Measurements from ENCODE around the gene PTRHD1.

GRCh38 chr2:24842081-24843050 is 49.2 kb upstream of the PTRHD1 start:
- TF ChIP-seq EZH2 (optimal IDR thresholded peaks at IDR 0.05; ENCODE audit: low read depth, low read length) (no peak), CTCF (IDR thresholded peaks at IDR 0.05; ENCODE audit: low read length) (no peak), EZH2phosphoT487 (IDR thresholded peaks at IDR 0.05; ENCODE audit: low read length) (no peak)
